HepG2 (cell line): ENCODE results near the gene RBM23. TPM values are rescaled to one million over a fixed set of nuclear protein-coding genes. Genes with fewer than 3 reads are reported as not detected.
"Not testable (repeated sequence)": the region's sequence is repeated elsewhere in the genome, so short reads cannot be mapped to it uniquely, and the experiment has no call there.

ENCODE experiments used
- ATAC-seq: fragments of 200-7000 bp; cut with Tn5 transposase; 3 replicates; pipeline ENCODE4 v1.9.1; 2020; ENCODE audit warnings: mild to moderate bottlenecking, moderate library complexity
- BruUV-seq: library from RNA; stranded (reverse); fragments of 400-500 nt; replicated peaks from 2 replicates; lab custom pipeline; 2021; lab: Mats Ljungman, UMichigan
- CTCF ChIA-PET: fragments of 300-600 bp; formaldehyde crosslinking; extraction: SDS; loops from one replicate; lab custom pipeline; 2021; ENCODE audit warnings: low total read pairs, inconsistent platforms, low intra/inter-chr PET ratio; lab: Yijun Ruan, JAX
- POLR2A ChIA-PET: fragments of 350-600 bp; sonication (Branson Sonifier 250); formaldehyde crosslinking; loops from one replicate; lab custom pipeline; 2020; ENCODE audit warnings: antibody characterized with exemption, inconsistent platforms; lab: Yijun Ruan, JAX
- DNase-seq: peaks from one replicate; pipeline ENCODE4 v3.0.0-alpha.2; 2015; ENCODE audit warnings: low spot score
- FAIRE-seq: peaks from 3 replicates; lab custom pipeline; 2011; peaks lifted over from hg19 to GRCh38; lab: Jason Lieb, UNC
- H2AFZ ChIP-seq: one replicate; pipeline ENCODE4 v1.6.1; 2011; ENCODE audit warnings: low read length, inconsistent platforms
- H3K27ac ChIP-seq: fragments of 300-600 bp; 3 replicates; pipeline ENCODE4 v1.8.0; 2011; ENCODE audit warnings: mixed run types, mild to moderate bottlenecking, mixed read lengths, low read length, inconsistent platforms; ENCODE audit not compliant: insufficient read depth; ENCODE audit errors: extremely low read length
- H3K27me3 ChIP-seq, 2 experiments: fragments of 200-600 bp in 1 of 2; 2 replicates in 1 of 2; 3 replicates in 1 of 2; pipeline versions ENCODE4 v1.6.0 to v1.8.0; 2011; ENCODE audit warnings: low read length in 2 of 2, mild to moderate bottlenecking in 2 of 2, moderate library complexity in 2 of 2, inconsistent platforms in 1 of 2; ENCODE audit not compliant: insufficient read depth in 2 of 2, control insufficient read depth in 1 of 2
- H3K36me3 ChIP-seq, 2 experiments: fragments of 200-600 bp in 1 of 2; replicated peaks in 1 of 2; 2 replicates in 1 of 2; 3 replicates in 1 of 2; pipeline versions ENCODE4 v1.5.1 to v1.8.0; 2011; ENCODE audit warnings: low read length in 2 of 2, inconsistent platforms in 1 of 2; ENCODE audit not compliant: insufficient read depth in 2 of 2, control insufficient read depth in 1 of 2
- H3K4me1 ChIP-seq: 2 replicates; pipeline ENCODE4 v1.5.1; 2012; ENCODE audit warnings: low read length, inconsistent platforms; ENCODE audit not compliant: insufficient read depth
- H3K4me2 ChIP-seq: 2 replicates; pipeline ENCODE4 v1.6.0; 2011; ENCODE audit warnings: low read depth, low read length, inconsistent platforms
- H3K4me3 ChIP-seq, 3 experiments: fragments of 200-600 bp in 1 of 3; sonication (generic), shearing (Covaris generic) in 1 of 3; replicated peaks in 1 of 3; 2 replicates each; pipeline ENCODE4 v1.5.1; 2011 to 2016; ENCODE audit warnings: low read length in 3 of 3, inconsistent platforms in 2 of 3, low read depth in 2 of 3, mild to moderate bottlenecking in 2 of 3, control low read depth in 1 of 3, mixed read lengths in 1 of 3; ENCODE audit not compliant: insufficient read depth in 1 of 3
- H3K79me2 ChIP-seq: one replicate; pipeline ENCODE4 v1.6.1; 2011; ENCODE audit warnings: low read length, inconsistent platforms; ENCODE audit not compliant: insufficient read depth
- H3K9ac ChIP-seq: 2 replicates; pipeline ENCODE4 v1.6.0; 2011; ENCODE audit warnings: mild to moderate bottlenecking, low read depth, low read length, inconsistent platforms; ENCODE audit not compliant: insufficient read depth
- H3K9me3 ChIP-seq: 2 replicates; pipeline ENCODE4 v1.5.1; 2012; ENCODE audit warnings: mild to moderate bottlenecking, low read length
- H4K20me1 ChIP-seq: 2 replicates; pipeline ENCODE4 v1.6.0; 2011; ENCODE audit warnings: inconsistent platforms, mild to moderate bottlenecking, low read length, moderate library complexity; ENCODE audit not compliant: insufficient read depth
- CEBPG ChIP-seq: IDR thresholded peaks from 2 replicates; pipeline ENCODE4 v1.6.1; 2016
- CHD4 ChIP-seq: fragments of 200-600 bp; sonication (generic); IDR thresholded peaks from 2 replicates; pipeline ENCODE4 v1.7.0; 2017; ENCODE audit warnings: mild to moderate bottlenecking, low read length, borderline replicate concordance
- ESRRA ChIP-seq: sonication (generic); formaldehyde crosslinking; IDR thresholded peaks from 2 replicates; pipeline ENCODE4 v1.5.1; 2020; ENCODE audit warnings: mild to moderate bottlenecking, low read depth, missing genetic modification reagents
- FOXP1 ChIP-seq, 2 experiments: fragments of 450-650 bp in 1 of 2; IDR thresholded peaks; 2 replicates each; pipeline ENCODE4 v1.6.1; 2017 to 2018; ENCODE audit warnings: antibody characterized with exemption in 1 of 2
- NBN ChIP-seq: fragments of 450-650 bp; conservative IDR thresholded peaks from 2 replicates; pipeline ENCODE4 v1.6.1; 2017
- SOX6 ChIP-seq, 2 experiments: fragments of 450-650 bp in 1 of 2; sonication (generic) in 1 of 2; formaldehyde crosslinking in 1 of 2; IDR thresholded peaks; 2 replicates each; pipeline versions ENCODE4 v1.4.0 to v1.6.1; 2017 to 2020; ENCODE audit warnings: antibody characterized with exemption in 1 of 2, mild to moderate bottlenecking in 1 of 2, missing genetic modification reagents in 1 of 2
- TBP ChIP-seq: sonication (generic); formaldehyde crosslinking; IDR thresholded peaks from 2 replicates; pipeline ENCODE4 v1.5.0; 2020; ENCODE audit warnings: missing genetic modification reagents
- ZC3H13 ChIP-seq: sonication (generic); formaldehyde crosslinking; IDR thresholded peaks from 2 replicates; pipeline ENCODE4 v1.8.1; 2023; ENCODE audit warnings: mild to moderate bottlenecking, missing genetic modification reagents, moderate library complexity
- ZFYVE20 ChIP-seq: sonication (generic); formaldehyde crosslinking; IDR thresholded peaks from 2 replicates; pipeline ENCODE4 v1.8.0; 2023; ENCODE audit warnings: low read depth, mild to moderate bottlenecking, moderate library complexity, missing genetic modification reagents, borderline replicate concordance
- ZNF282 ChIP-seq: fragments of 450-650 bp; IDR thresholded peaks from 2 replicates; pipeline ENCODE4 v1.6.1; 2018; ENCODE audit not compliant: partially characterized antibody
- ZNF563 ChIP-seq: sonication (generic); formaldehyde crosslinking; IDR thresholded peaks from 2 replicates; pipeline ENCODE4 v1.8.0; 2022; ENCODE audit warnings: mild to moderate bottlenecking, moderate library complexity, missing genetic modification reagents
- ZNF629 ChIP-seq: sonication (generic); formaldehyde crosslinking; conservative IDR thresholded peaks from 2 replicates; pipeline ENCODE4 v1.5.0; 2020; ENCODE audit warnings: missing genetic modification reagents
- ZNF83 ChIP-seq: sonication (generic); formaldehyde crosslinking; IDR thresholded peaks from 2 replicates; pipeline ENCODE4 v1.4.0; 2020; ENCODE audit warnings: missing genetic modification reagents, mild to moderate bottlenecking, borderline replicate concordance
- WGBS: methylation state at CpG from one replicate; pipeline ENCODE4 v1.1.6; 2017; ENCODE audit warnings: low lambda C conversion rate; 5-methylcytosine and 5-hydroxymethylcytosine counted together
- in situ Hi-C: cut with HindIII; loops from 2 replicates; pipeline ENCODE4 v1.10.0; 2017; ENCODE audit warnings: low pct_unique_long_range_greater_than_20kb; ENCODE audit not compliant: extremely low pct_ligation_motif_present
- intact Hi-C: fragments of 100-400 bp; cut with micrococcal nuclease; formaldehyde crosslinking; loops from one replicate; pipeline ENCODE4 v1.10.0; 2022; ENCODE audit not compliant: unreplicated experiment
- polyA plus RNA-seq, 8 experiments: library from polyadenylated mRNA; depleted of rRNA in 3 of 8; stranded (reverse) in 7 of 8; unstranded in 1 of 8; fragments of >200 nt; fragmentation: Illumina TruSeq in 4 of 8; extraction: Trizol in 4 of 8; gene quantifications; 2 replicates each; pipeline versions ENCODE4 v1.2.1 to v1.2.3, GENCODE V29; 2011 to 2016; ENCODE audit warnings: low read depth in 4 of 8, missing spikeins in 1 of 8, mixed read lengths in 1 of 8; ENCODE audit not compliant: insufficient read depth in 1 of 8
- total RNA-seq, 5 experiments: library from RNA; depleted of rRNA; stranded (reverse); fragments of >200 nt; fragmentation: Illumina TruSeq; extraction: Trizol; gene quantifications; 2 replicates each; pipeline ENCODE4 v1.2.3, GENCODE V29; 2016; ENCODE audit warnings: low read depth in 1 of 5
- TF ChIP-seq, protein P1 (sequence below): sonication (generic); formaldehyde crosslinking; IDR thresholded peaks from 2 replicates; pipeline ENCODE4 v1.4.0; 2020; ENCODE audit warnings: missing genetic modification reagents; ENCODE audit errors: not compliant biosample characterization

RBM23 gene
- total and polyA plus RNA-seq, 2 of the 13 experiments (the other 11 are each of a cell fraction or from before 2014, with no cell fraction given), result 1.5 to 2.1 TPM

DNA sequence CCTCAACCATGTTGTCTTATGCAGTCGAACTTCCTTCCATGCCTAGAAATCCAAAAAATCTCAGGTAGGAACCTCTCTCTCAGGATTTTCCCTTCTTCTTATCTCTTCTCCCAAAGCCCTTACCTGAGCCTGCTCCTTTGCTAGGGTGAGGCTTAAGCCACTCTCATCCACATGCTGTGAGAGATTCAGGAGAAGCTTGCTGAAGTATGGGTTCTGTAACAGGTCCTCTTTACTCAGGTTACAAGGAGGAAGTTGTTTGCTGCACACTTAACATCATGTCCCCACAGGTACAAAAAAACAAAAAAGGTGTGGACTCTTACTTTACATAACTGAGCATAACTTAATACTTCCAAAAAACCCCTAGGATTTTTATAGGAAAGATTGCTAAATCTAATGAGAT is 33.5 kb upstream of the RBM23 start:
- in situ Hi-C loops (no loop called here), intact Hi-C loops (no loop called here)
- no peaks in the 10 kb centered on the region for H4K20me1 ChIP-seq
- WGBS, result 98% methylated on average over 1 of the region's 1 CpG
- H3K9me3 ChIP-seq, result no peaks in the 10 kb centered on the region
- no peak overlapping the region for H2AFZ ChIP-seq
- no peaks in the 10 kb centered on the region; a peak in 1 of 5 replicates for H3K27me3 ChIP-seq
- DNase-seq, result no peak
- ChIA-PET POLR2A (interaction anchor here (1.2 to 26.8 kb wide), 3 partner anchors 23 to 30 kb away, joined by 3 to 1670 read pairs (median 10); partner anchors contain the start of genes AJUBA and PRMT5), CTCF (no interaction called here)
- H3K79me2 ChIP-seq, result no peaks in the 10 kb centered on the region
- no peak overlapping the region for H3K4me3 ChIP-seq
- peaks cover 6 to 37% of the 10 kb centered on the region in 2 experiments for H3K36me3 ChIP-seq
- ATAC-seq, result no peak
- no peak overlapping the region for H3K9ac ChIP-seq
- peaks cover 27% of the 10 kb centered on the region for H3K4me1 ChIP-seq
- no peak for TF ChIP-seq ZNF83
- no peak for TF ChIP-seq ESRRA (CRISPR knock-in tag)
- no peak for TF ChIP-seq ZNF629 (CRISPR knock-in tag)
- TF ChIP-seq CHD4, result no peak
- TF ChIP-seq TBP (CRISPR knock-in tag), result no peak
- TF ChIP-seq ZFYVE20 (CRISPR knock-in tag), result no peak
- TF ChIP-seq, protein P1, sequence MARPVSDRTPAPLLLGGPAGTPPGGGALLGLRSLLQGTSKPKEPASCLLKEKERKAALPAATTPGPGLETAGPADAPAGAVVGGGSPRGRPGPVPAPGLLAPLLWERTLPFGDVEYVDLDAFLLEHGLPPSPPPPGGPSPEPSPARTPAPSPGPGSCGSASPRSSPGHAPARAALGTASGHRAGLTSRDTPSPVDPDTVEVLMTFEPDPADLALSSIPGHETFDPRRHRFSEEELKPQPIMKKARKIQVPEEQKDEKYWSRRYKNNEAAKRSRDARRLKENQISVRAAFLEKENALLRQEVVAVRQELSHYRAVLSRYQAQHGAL (CRISPR knock-in tag), result no peak
- TF ChIP-seq ZC3H13 (CRISPR knock-in tag), result no peak
- FAIRE-seq, result no peak
- BruUV-seq, result no TSS peak
- no peak overlapping the region for H3K4me2 ChIP-seq
- H3K27ac ChIP-seq, result no peak overlapping the region

DNA sequence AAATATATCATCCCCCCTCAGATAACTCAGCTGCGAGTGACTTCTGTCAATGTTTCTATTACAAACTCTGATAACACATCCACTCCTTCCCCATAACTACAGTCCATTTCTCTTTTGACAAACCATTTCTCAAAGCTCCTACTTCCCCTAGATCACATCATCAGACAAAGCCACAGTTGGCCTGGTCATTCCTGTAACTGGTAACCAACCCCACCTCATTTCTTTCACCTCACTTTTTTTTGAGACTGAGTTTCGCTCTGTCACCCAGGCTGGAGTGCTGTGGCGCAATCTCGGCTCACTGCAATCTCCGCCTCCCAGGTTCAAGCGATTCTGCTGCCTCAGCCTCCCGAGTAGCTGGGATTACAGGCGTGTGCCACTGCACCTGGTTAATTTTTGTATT is 32.8 kb upstream of the RBM23 start:
- FAIRE-seq; in situ Hi-C loops; intact Hi-C loops; H3K27me3 ChIP-seq; H3K9me3 ChIP-seq; H3K9ac ChIP-seq; BruUV-seq; H3K4me2 ChIP-seq; H3K4me3 ChIP-seq; H2AFZ ChIP-seq; H3K27ac ChIP-seq; H3K79me2 ChIP-seq; DNase-seq; CTCF ChIA-PET; ATAC-seq; H4K20me1 ChIP-seq; TF ChIP-seq FOXP1, SOX6 (CRISPR knock-in tag; IDR thresholded peaks at IDR 0.05): not testable (repeated sequence)
- TF ChIP-seq CEBPG (CRISPR knock-in tag) (peak; percentile 38; the same call in 1 of the 2 replicates), ZNF282 (peak; percentile 89), FOXP1 (IDR thresholded peaks at IDR 0.05) (peak; percentile 18; the same call in 1 of the 2 replicates), NBN (0 out of 2 replicates have a peak, but pooled peaks have one; percentile 27), SOX6 (IDR thresholded peaks at IDR 0.05) (0 out of 2 replicates have a peak, but pooled peaks have one; percentile 43), ZNF563 (CRISPR knock-in tag) (0 out of 2 replicates have a peak, but pooled peaks have one; percentile 24)
- Histone ChIP-seq H3K36me3 (peaks cover 11 to 42% of the 10 kb centered on the region in 2 experiments), H3K4me1 (peaks cover 22% of the 10 kb centered on the region)
- 92% methylated on average over 8 of the region's 8 CpGs for WGBS
- POLR2A ChIA-PET, result interaction anchor here (1.1 to 1.8 kb wide), 2 partner anchors 9 to 30 kb away, joined by 4 to 10 read pairs; partner anchors contain the start of gene AJUBA
